Cerebellar cortex (tissue), 1 donor: ENCODE measurements around the gene POU4F1.

Experiments used
- DNase-seq: peaks from one replicate; pipeline ENCODE4 v3.0.0-alpha.2; 2015; ENCODE audit warnings: low spot score

The POU4F1 gene

GRCh38 chr13:78592584-78592983 is 10.8 kb downstream of the POU4F1 start:
- DNase-seq = no peak

GRCh38 chr13:78589206-78589605 is 14.1 kb downstream of the POU4F1 start:
- no peak for DNase-seq

- no peak for DNase-seq
These were observed 16.0 kb downstream of the POU4F1 start for GRCh38 chr13:78587395-78587794.

- DNase-seq = peak; percentile 20
These were observed 16.6 kb downstream of the POU4F1 start for GRCh38 chr13:78586706-78587105.

GRCh38 chr13:78576261-78576660 is 27.1 kb downstream of the POU4F1 start:
- no peak for DNase-seq

GRCh38 chr13:78572459-78572858 is 30.9 kb downstream of the POU4F1 start:
- DNase-seq = no peak

GRCh38 chr13:78569029-78569428 is 34.3 kb downstream of the POU4F1 start:
- no peak for DNase-seq

- no peak for DNase-seq
These were observed 36.7 kb downstream of the POU4F1 start for GRCh38 chr13:78566631-78567030.

GRCh38 chr13:78562237-78562889 is 41.0 kb downstream of the POU4F1 start:
- no peak for DNase-seq
